Esophagus (tissue), 2 donors: Measurements from ENCODE around the gene TMPRSS2. TPM values are rescaled to one million over a fixed set of nuclear protein-coding genes. Genes with fewer than 3 reads are reported as not detected.
A peak's percentile ranks its signal among the peaks of the same experiment; 100 is the strongest.

ENCODE experiments used
- H3K27ac ChIP-seq, 2 donors: one replicate each; pipeline ENCODE4 v1.5.1; 2013; ENCODE audit warnings: low read depth in 2 of 2, mild to moderate bottlenecking in 2 of 2, inconsistent platforms in 1 of 2, low read length in 1 of 2, moderate library complexity in 1 of 2
- H3K27me3 ChIP-seq, 2 donors: one replicate each; pipeline ENCODE4 v1.6.1; 2013; ENCODE audit warnings: low read length in 2 of 2, control low read depth in 1 of 2, mild to moderate bottlenecking in 1 of 2; ENCODE audit not compliant: insufficient read depth in 2 of 2, control insufficient read depth in 1 of 2
- H3K36me3 ChIP-seq, 2 donors: one replicate each; pipeline ENCODE4 v1.6.1; 2013; ENCODE audit warnings: low read length in 1 of 2; ENCODE audit not compliant: control insufficient read depth in 2 of 2, insufficient read depth in 2 of 2
- H3K4me1 ChIP-seq, 2 donors: one replicate each; pipeline ENCODE4 v1.6.1; 2013; ENCODE audit warnings: low read length in 1 of 2; ENCODE audit not compliant: control insufficient read depth in 2 of 2, insufficient read depth in 2 of 2
- H3K4me3 ChIP-seq, 2 donors: one replicate each; pipeline ENCODE4 v1.5.1; 2013; ENCODE audit warnings: low read length in 2 of 2, mild to moderate bottlenecking in 2 of 2, low read depth in 1 of 2, moderate library complexity in 1 of 2
- H3K9me3 ChIP-seq, 2 donors: one replicate each; pipeline ENCODE4 v1.6.1; 2013; ENCODE audit warnings: mild to moderate bottlenecking in 2 of 2, low read depth in 1 of 2, low read length in 1 of 2, moderate library complexity in 1 of 2; ENCODE audit not compliant: control insufficient read depth in 2 of 2, insufficient read depth in 1 of 2
- WGBS, 2 donors: extraction: QIAGEN DNeasy Blood & Tissue Kit; methylation state at CpG; one replicate each; pipeline ENCODE4 v1.1.7; 2013; 5-methylcytosine and 5-hydroxymethylcytosine counted together
- polyA plus RNA-seq, 2 donors: library from polyadenylated mRNA; stranded (reverse); fragments of 200-250 nt; gene quantifications; one replicate each; pipeline ENCODE4 v1.2.3, GENCODE V29; 2013
- donor health status: healthy with polysubstance abuse.
- donor health status: Bipolar disorder and iron deficiency.

TMPRSS2 gene
- polyA plus RNA-seq, 2 donors = 29.5 to 66.6 TPM

DNA sequence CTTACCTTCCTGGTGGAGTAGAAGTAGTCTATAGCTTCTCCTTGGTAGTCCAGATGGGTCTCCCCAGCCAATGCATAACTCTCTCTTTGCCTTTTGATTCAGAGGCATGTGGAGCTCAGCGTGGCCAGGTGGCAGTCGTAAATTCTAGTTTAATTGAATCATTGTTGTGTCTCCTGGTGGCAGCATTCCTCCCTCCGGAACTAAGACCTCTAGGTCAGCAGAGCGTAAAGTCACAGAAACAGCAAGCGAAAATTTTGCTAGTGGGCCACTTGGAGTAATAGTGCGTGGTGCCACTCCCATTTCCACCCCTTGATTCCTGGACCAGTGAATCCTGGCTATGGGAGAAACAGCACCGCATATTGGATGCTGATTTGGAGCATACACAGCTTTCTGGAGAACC lies 3.9 kb upstream of the TMPRSS2 start:
- no peak overlapping the region for H3K4me3 ChIP-seq
- H3K36me3 ChIP-seq = no peaks in the 10 kb centered on the region
- 64 to 68% methylated on average over 7 of the region's 7 CpGs for WGBS, 2 donors
- H3K27me3 ChIP-seq = no peaks in the 10 kb centered on the region
- H3K27ac ChIP-seq = no peak overlapping the region
- peaks cover 0 to 2% of the 10 kb centered on the region in 2 donors for H3K9me3 ChIP-seq
- H3K4me1 ChIP-seq = peaks cover 0 to 4% of the 10 kb centered on the region in 2 donors

DNA sequence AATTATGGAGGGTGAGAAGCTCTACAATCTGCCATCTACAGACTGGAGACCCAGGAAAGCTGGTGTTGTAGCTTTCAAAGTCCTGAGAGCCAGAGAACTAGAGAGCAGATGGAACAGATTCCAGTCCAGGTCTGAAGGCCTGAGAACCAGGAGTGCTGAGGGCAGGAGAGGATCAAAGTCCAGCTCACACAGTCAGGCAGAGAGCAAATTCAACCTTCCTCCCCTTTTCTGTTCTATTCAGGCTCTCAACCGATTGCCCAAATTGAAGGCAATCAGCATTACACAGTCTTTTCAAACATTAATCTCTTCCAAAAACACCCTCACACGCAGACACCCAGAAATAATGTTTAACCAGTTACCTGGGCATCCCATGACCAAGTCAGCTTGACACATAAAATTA lies 2.5 kb upstream of the TMPRSS2 start:
- no peak overlapping the region for H3K4me3 ChIP-seq
- no peaks in the 10 kb centered on the region for H3K27me3 ChIP-seq
- WGBS, 2 donors = 27 to 42% methylated on average over 2 of the region's 2 CpGs
- no peak overlapping the region for H3K27ac ChIP-seq
- H3K4me1 ChIP-seq = peaks cover 0 to 4% of the 10 kb centered on the region in 2 donors
- H3K9me3 ChIP-seq = peaks cover 0 to 2% of the 10 kb centered on the region in 2 donors
- H3K36me3 ChIP-seq = no peaks in the 10 kb centered on the region

DNA sequence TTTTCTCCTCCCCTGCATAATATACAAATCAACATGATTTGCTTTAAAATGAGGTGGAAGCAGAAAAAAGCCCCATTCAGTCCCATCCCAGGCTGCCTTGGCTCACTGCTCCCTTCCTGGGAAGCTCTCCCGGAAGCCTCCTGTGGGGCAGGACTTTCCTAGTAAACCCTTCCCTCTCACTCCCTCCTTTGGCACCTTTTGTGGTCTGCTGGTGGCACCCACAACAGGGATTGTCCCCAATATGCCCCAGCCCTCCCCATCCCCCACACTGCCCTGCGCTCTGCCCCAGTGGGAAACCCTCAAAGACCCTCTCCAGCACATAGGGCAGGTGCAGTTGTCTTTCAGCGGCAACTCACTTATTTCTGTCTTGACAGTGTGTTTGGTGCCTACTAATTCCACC lies 1.8 kb upstream of the TMPRSS2 start:
- Histone ChIP-seq H3K27me3 (no peaks in the 10 kb centered on the region), H3K4me3 (no peak overlapping the region), H3K27ac (no peak overlapping the region), H3K4me1 (peaks cover 0 to 4% of the 10 kb centered on the region in 2 donors), H3K9me3 (peaks cover 0 to 2% of the 10 kb centered on the region in 2 donors), H3K36me3 (no peaks in the 10 kb centered on the region)
- 68 to 71% methylated on average over 3 of the region's 3 CpGs for WGBS, 2 donors

DNA sequence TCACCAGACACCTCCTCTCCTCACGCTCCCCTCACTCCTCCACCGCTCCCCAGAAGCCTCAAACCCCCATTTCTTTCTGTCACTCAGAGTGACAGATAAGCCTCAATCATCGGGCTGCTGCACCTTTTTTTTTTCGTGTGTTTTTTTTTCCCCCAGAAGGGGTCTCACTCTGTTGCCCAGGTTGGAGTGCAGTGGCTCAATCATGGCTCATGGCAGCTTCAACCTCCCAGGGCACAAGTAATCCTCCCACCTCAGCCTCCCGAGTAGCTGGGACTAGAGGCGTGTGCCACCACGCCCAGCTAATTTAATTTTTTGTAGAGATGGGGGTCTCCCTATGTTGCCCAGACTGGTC lies 1.2 kb upstream of the TMPRSS2 start:
- peaks cover 0 to 4% of the 10 kb centered on the region in 2 donors for H3K4me1 ChIP-seq
- no peak overlapping the region for H3K27ac ChIP-seq
- 63 to 65% methylated on average over 7 of the region's 7 CpGs for WGBS, 2 donors
- no peaks in the 10 kb centered on the region for H3K27me3 ChIP-seq
- H3K4me3 ChIP-seq = no peak overlapping the region
- peaks cover 0 to 2% of the 10 kb centered on the region in 2 donors for H3K9me3 ChIP-seq
- no peaks in the 10 kb centered on the region for H3K36me3 ChIP-seq

DNA sequence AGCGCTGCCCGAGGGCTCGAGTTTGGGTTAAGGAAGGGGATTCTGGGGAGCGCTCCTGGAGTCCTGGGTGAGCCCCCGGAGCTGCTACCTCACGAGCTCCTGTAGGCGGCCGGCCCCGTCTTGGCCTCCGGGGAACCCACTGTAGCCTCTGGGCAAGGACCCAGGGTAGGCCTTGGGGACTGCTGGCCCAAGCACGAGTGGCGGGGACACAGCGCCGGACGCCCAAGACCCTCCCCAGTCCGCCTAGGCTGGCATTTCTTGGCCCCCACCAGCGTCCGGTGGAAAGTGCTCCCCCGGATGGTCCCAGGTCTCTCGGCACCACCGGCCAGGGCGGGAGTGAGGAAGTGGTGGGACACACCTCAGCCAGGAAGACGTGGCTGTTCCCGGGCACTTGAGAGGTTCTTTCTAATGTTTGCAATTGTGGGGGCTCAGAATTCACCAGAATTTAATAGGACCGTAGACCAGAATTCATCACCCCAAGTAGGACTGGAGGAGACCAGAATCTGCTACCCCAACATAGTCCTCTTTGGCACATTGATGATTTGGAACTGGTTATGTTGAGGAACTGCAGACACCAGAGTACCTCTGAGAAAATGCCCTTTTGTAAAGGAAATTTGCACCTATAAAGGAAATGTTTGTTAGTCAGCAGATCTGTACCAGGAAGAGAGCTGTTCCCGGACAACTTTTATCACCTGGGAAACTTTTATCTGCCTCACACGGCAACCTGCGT lies 622 bp upstream of the TMPRSS2 start:
- no peak overlapping the region for H3K27ac ChIP-seq
- H3K36me3 ChIP-seq = no peaks in the 10 kb centered on the region
- H3K4me3 ChIP-seq = peak overlapping the region; percentile 39 to 66
- H3K9me3 ChIP-seq = no peaks in the 10 kb centered on the region
- H3K27me3 ChIP-seq = no peaks in the 10 kb centered on the region
- H3K4me1 ChIP-seq = peaks cover 0 to 4% of the 10 kb centered on the region in 2 donors
- 15 to 19% methylated on average over 24 to 28 of the region's 28 CpGs for WGBS, 2 donors

DNA sequence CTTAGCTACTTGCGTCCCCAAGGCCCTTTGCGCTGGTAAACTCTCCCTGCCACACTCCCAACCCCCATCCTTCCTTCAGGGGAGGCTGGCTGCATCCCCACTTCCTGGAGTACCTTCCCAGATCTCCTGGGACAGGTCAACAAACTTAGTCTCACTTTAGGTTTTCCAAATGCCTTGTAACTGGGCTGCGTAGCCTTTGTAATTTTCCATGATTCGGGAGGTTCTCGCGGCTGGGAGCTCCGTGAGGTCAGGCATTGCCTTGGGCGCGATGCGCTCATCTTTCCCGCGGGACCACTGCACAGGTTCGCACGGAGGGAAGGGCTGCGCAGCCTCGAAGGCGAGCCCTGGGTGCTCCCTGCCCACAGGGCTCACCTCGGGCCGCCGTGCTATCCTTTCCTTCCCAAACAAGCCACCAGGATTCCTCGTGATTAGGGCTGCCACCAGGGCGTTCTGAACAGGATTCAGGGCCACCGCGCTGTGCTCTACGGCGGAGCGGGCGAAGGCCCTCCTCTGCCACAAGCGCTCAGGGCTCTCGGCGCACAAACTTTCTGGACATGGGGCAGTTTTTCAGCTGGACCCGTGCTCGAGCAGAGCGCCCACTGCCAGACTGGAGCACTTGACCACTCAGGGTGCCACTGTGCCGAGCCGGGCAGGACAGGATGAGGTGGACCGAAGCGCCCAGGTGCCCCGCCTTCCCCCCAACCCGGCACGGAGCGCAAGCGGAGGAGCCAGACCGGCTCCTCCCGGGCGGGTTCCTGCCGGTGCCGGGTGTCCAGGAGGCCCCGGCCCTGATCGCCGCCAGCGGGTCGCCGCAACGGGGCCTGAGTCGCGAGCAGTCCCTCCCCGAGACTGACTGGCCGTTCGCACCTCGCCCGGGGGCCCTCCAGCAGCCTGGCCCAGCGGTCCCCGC lies 1.1 kb downstream of the TMPRSS2 start:
- 5% methylated on average over 59 to 64 of the region's 64 CpGs for WGBS, 2 donors
- H3K27ac ChIP-seq = peak overlapping the region in 1 of 2 donors; percentile 50
- peaks cover 0 to 4% of the 10 kb centered on the region in 2 donors for H3K4me1 ChIP-seq
- H3K36me3 ChIP-seq = no peaks in the 10 kb centered on the region
- H3K4me3 ChIP-seq = peak overlapping the region; percentile 61 to 66
- no peaks in the 10 kb centered on the region for H3K27me3 ChIP-seq
- H3K9me3 ChIP-seq = no peaks in the 10 kb centered on the region

DNA sequence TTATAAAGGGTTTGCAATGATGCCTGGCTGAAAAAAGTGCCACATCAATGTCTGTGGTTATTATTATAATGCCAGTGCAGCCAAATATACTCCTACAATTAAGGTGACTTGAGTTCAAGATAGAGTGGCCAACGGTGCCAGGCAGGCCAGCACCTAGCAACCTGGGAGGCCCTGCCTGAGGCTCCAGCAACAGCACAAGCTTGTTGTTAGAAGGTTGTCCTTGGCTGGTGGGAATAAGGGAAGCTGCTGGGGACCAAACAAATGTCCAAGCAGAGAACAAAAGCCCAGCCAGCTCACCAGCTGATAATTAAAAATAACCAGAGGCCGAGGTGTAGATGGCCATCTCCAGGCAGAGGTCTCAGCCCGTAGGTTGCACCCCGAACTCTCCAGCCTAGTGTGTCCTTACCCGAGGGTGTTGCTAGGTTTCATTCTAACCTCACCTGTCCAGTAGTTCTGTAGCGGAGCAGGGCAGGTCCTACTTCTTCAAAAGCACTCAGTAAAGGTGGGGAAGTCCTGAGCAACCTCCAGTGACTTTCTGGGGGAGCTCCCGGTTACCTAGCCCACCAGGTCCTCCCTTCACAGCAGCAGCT lies 1.9 kb downstream of the TMPRSS2 start:
- peak overlapping the region; percentile 61 to 66 for H3K4me3 ChIP-seq
- H3K36me3 ChIP-seq = no peaks in the 10 kb centered on the region
- H3K4me1 ChIP-seq = peaks cover 0 to 4% of the 10 kb centered on the region in 2 donors
- no peaks in the 10 kb centered on the region for H3K27me3 ChIP-seq
- H3K27ac ChIP-seq = peak overlapping the region in 1 of 2 donors; percentile 50
- no peaks in the 10 kb centered on the region for H3K9me3 ChIP-seq
- WGBS, 2 donors = 63 to 73% methylated on average over 7 of the region's 7 CpGs

DNA sequence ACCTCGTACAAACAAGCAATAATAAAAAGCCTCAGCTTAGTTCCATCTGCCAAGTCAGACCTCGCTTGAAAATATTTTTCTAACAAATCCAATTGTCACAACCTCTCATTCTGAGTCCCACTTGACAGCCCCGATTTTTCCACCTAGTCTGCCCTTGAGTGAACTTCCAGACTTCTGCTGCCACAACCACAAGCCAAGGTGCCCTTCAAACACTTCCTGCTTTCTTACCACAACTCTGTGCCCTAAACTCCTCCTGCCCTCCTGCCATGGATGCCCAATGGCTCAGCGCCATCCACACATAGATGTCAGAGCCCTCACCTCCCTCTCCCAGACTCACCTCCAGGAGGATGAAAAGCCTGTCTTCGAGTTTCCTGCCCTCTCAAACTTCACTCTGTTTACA lies 3.9 kb downstream of the TMPRSS2 start:
- no peaks in the 10 kb centered on the region for H3K27me3 ChIP-seq
- no peak overlapping the region for H3K27ac ChIP-seq
- 53 to 64% methylated on average over 5 of the region's 5 CpGs for WGBS, 2 donors
- H3K9me3 ChIP-seq = no peaks in the 10 kb centered on the region
- peaks cover 0 to 9% of the 10 kb centered on the region in 2 donors for H3K4me1 ChIP-seq
- no peaks in the 10 kb centered on the region for H3K36me3 ChIP-seq
- H3K4me3 ChIP-seq = peak overlapping the region; percentile 9 to 66

DNA sequence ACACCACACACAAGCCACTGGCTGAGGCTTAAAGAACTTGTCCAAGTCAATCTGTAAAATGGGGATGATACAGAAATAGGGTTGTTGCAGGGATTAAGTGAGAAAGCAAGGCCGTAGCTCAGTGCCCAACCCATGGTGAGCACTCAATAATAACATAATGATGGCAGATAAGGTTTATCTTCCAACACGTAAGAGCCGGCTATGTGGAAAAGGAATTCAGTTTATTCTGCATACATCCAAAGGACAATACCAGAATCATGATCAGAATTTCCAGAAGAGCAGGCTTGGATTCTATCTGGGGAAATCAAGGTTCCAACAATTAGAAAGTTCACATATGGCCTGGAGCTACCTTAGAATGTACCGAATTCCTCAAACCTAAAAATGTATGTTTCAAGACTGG lies 4.6 kb downstream of the TMPRSS2 start:
- H3K27ac ChIP-seq = peak overlapping the region in 1 of 2 donors; percentile 19
- no peaks in the 10 kb centered on the region for H3K27me3 ChIP-seq
- H3K36me3 ChIP-seq = no peaks in the 10 kb centered on the region
- peaks cover 0 to 6% of the 10 kb centered on the region in 2 donors for H3K4me1 ChIP-seq
- no peaks in the 10 kb centered on the region for H3K9me3 ChIP-seq
- peak overlapping the region in 1 of 2 donors; percentile 66 for H3K4me3 ChIP-seq
- 71 to 88% methylated on average over 4 of the region's 4 CpGs for WGBS, 2 donors
